IMR-90 (cell line): ENCODE measurements around the gene DACH1. TPM values are rescaled to one million over a fixed set of nuclear protein-coding genes. Genes with fewer than 3 reads are reported as not detected.

Experiments
- ATAC-seq: fragments of 200-7000 bp; cut with Tn5 transposase; 2 replicates; pipeline ENCODE4 v1.9.1; 2020; ENCODE audit warnings: low read depth, mild to moderate bottlenecking, moderate library complexity
- BruUV-seq: library from RNA; stranded (reverse); fragments of 400-500 nt; replicated peaks from 2 replicates; lab custom pipeline; 2021; lab: Mats Ljungman, UMichigan
- CTCF ChIA-PET: fragments of 300-600 bp; formaldehyde crosslinking; extraction: SDS; loops from one replicate; lab custom pipeline; 2021; ENCODE audit warnings: antibody characterized with exemption; lab: Yijun Ruan, JAX
- POLR2A ChIA-PET: fragments of 300-600 bp; sonication (Branson Sonifier 250); formaldehyde crosslinking; loops from one replicate; lab custom pipeline; 2022; ENCODE audit warnings: antibody characterized with exemption; ENCODE audit not compliant: unreplicated experiment; lab: Charles Lee
- DNase-seq: peaks from one replicate; pipeline ENCODE4 v3.0.0; 2013
- H2AFZ ChIP-seq: replicated peaks from 2 replicates; pipeline ENCODE3; 2013; ENCODE audit warnings: low read length, mild to moderate bottlenecking; ENCODE audit not compliant: poor library complexity
- H2AK5ac ChIP-seq: 2 replicates; pipeline ENCODE4 v1.6.1; 2013; ENCODE audit warnings: low read depth, low read length, inconsistent platforms
- H2AK9ac ChIP-seq: replicated peaks from 2 replicates; pipeline ENCODE3; 2013; ENCODE audit warnings: mild to moderate bottlenecking, low read depth, low read length, moderate library complexity; ENCODE audit not compliant: poor library complexity
- H2BK120ac ChIP-seq: 2 replicates; pipeline ENCODE4 v1.6.1; 2013; ENCODE audit warnings: low read depth, low read length, inconsistent platforms
- H2BK15ac ChIP-seq: 3 replicates; pipeline ENCODE4 v1.6.1; 2013; ENCODE audit warnings: low read depth, low read length, inconsistent platforms
- H2BK20ac ChIP-seq: 2 replicates; pipeline ENCODE4 v1.6.1; 2013; ENCODE audit warnings: low read depth, mild to moderate bottlenecking, inconsistent platforms, low read length, moderate library complexity
- H2BK5ac ChIP-seq: 2 replicates; pipeline ENCODE4 v1.6.1; 2013; ENCODE audit warnings: mild to moderate bottlenecking, low read depth, low read length, inconsistent platforms; ENCODE audit not compliant: poor library complexity, severe bottlenecking
- H3K14ac ChIP-seq: replicated peaks from 2 replicates; pipeline ENCODE4 v1.6.1; 2013; ENCODE audit warnings: low read depth, low read length, inconsistent platforms
- H3K18ac ChIP-seq: 2 replicates; pipeline ENCODE4 v1.6.1; 2013; ENCODE audit warnings: low read depth, low read length, control low read depth
- H3K23ac ChIP-seq: 2 replicates; pipeline ENCODE4 v1.6.1; 2013; ENCODE audit warnings: low read depth, low read length, inconsistent platforms
- H3K27ac ChIP-seq: 2 replicates; pipeline ENCODE4 v1.5.1; 2013; ENCODE audit warnings: mild to moderate bottlenecking, control low read depth, low read length; ENCODE audit not compliant: insufficient read depth
- H3K27me3 ChIP-seq: 2 replicates; pipeline ENCODE4 v1.6.1; 2013; ENCODE audit warnings: low read length; ENCODE audit not compliant: control insufficient read depth, insufficient read depth
- H3K36me3 ChIP-seq: 2 replicates; pipeline ENCODE4 v1.6.1; 2013; ENCODE audit warnings: low read length, mixed read lengths; ENCODE audit not compliant: control insufficient read depth, insufficient read depth
- H3K4ac ChIP-seq: 2 replicates; pipeline ENCODE4 v1.6.1; 2013; ENCODE audit warnings: low read depth, low read length, inconsistent platforms
- H3K4me1 ChIP-seq: 2 replicates; pipeline ENCODE4 v1.6.1; 2013; ENCODE audit warnings: low read length, mixed read lengths; ENCODE audit not compliant: control insufficient read depth, insufficient read depth
- H3K4me2 ChIP-seq: 2 replicates; pipeline ENCODE4 v1.6.1; 2013; ENCODE audit warnings: low read depth, mild to moderate bottlenecking, control low read depth, low read length, moderate library complexity
- H3K4me3 ChIP-seq: 2 replicates; pipeline ENCODE4 v1.5.1; 2013; ENCODE audit warnings: low read depth, mild to moderate bottlenecking, control low read depth, low read length, moderate library complexity; ENCODE audit not compliant: insufficient read depth
- H3K56ac ChIP-seq: 2 replicates; pipeline ENCODE4 v1.6.1; 2013; ENCODE audit warnings: low read length, inconsistent platforms; ENCODE audit not compliant: insufficient read depth; ENCODE audit errors: extremely low read depth
- H3K79me1 ChIP-seq, 2 experiments: 2 replicates each; pipeline ENCODE4 v1.6.1; 2013; ENCODE audit warnings: low read length in 2 of 2, inconsistent platforms in 1 of 2, low read depth in 1 of 2
- H3K9ac ChIP-seq: 2 replicates; pipeline ENCODE4 v1.6.1; 2013; ENCODE audit warnings: low read depth, low read length, control low read depth
- H3K9me1 ChIP-seq: 2 replicates; pipeline ENCODE4 v1.6.1; 2013; ENCODE audit warnings: low read length, inconsistent platforms; ENCODE audit not compliant: insufficient read depth
- H3K9me3 ChIP-seq: 2 replicates; pipeline ENCODE4 v1.6.1; 2013; ENCODE audit warnings: low read length; ENCODE audit not compliant: control insufficient read depth, insufficient read depth
- H4K20me1 ChIP-seq: 2 replicates; pipeline ENCODE4 v1.6.1; 2013; ENCODE audit warnings: low read length, inconsistent platforms; ENCODE audit not compliant: insufficient read depth
- H4K5ac ChIP-seq: 2 replicates; pipeline ENCODE4 v1.6.1; 2013; ENCODE audit warnings: mild to moderate bottlenecking, low read depth, low read length, control low read depth
- H4K8ac ChIP-seq, 2 experiments: 2 replicates each; pipeline ENCODE4 v1.6.1; 2013; ENCODE audit warnings: low read depth in 2 of 2, low read length in 2 of 2, control low read depth in 1 of 2, inconsistent platforms in 1 of 2
- H4K91ac ChIP-seq: 2 replicates; pipeline ENCODE4 v1.6.1; 2013; ENCODE audit warnings: low read depth, low read length, inconsistent platforms; ENCODE audit not compliant: insufficient read depth
- BHLHE40 ChIP-seq: fragments of 150-350 bp; IDR thresholded peaks from 2 replicates; pipeline ENCODE4 v1.6.1; 2016; ENCODE audit warnings: mild to moderate bottlenecking, low read depth, low read length
- CEBPB ChIP-seq: IDR thresholded peaks from 2 replicates; pipeline ENCODE4 v1.6.1; 2012; ENCODE audit warnings: low read depth, low read length, improper control_type of control experiment
- CHD1 ChIP-seq: IDR thresholded peaks from 2 replicates; pipeline ENCODE4 v1.6.1; 2012; ENCODE audit warnings: low read depth, low read length, improper control_type of control experiment
- ELK1 ChIP-seq: fragments of 150-350 bp; IDR thresholded peaks from 2 replicates; pipeline ENCODE4 v1.6.1; 2016; ENCODE audit warnings: low read depth, mild to moderate bottlenecking, low read length, moderate library complexity, borderline replicate concordance
- FOS ChIP-seq: fragments of 150-350 bp; IDR thresholded peaks from 2 replicates; pipeline ENCODE4 v1.6.1; 2016; ENCODE audit warnings: low read depth, low read length
- MAFK ChIP-seq: IDR thresholded peaks from 2 replicates; pipeline ENCODE4 v1.6.1; 2012; ENCODE audit warnings: low read depth, low read length, improper control_type of control experiment
- MAZ ChIP-seq: IDR thresholded peaks from 2 replicates; pipeline ENCODE4 v1.6.1; 2012; ENCODE audit warnings: low read depth, mild to moderate bottlenecking, low read length, improper control_type of control experiment, moderate library complexity, borderline replicate concordance
- MXI1 ChIP-seq: IDR thresholded peaks from 2 replicates; pipeline ENCODE4 v1.6.1; 2012; ENCODE audit warnings: low read depth, mild to moderate bottlenecking, low read length, moderate library complexity, borderline replicate concordance
- NFE2L2 ChIP-seq: fragments of 150-350 bp; IDR thresholded peaks from 2 replicates; pipeline ENCODE4 v1.6.1; 2016; ENCODE audit warnings: low read depth, mild to moderate bottlenecking, low read length
- POLR2A ChIP-seq: IDR thresholded peaks from 2 replicates; pipeline ENCODE4 v1.6.1; 2012; ENCODE audit warnings: mild to moderate bottlenecking, low read depth, low read length
- RAD21 ChIP-seq: IDR thresholded peaks from 2 replicates; pipeline ENCODE4 v1.6.1; 2012; ENCODE audit warnings: low read length, improper control_type of control experiment
- RCOR1 ChIP-seq: IDR thresholded peaks from 2 replicates; pipeline ENCODE4 v1.6.1; 2012; ENCODE audit warnings: mild to moderate bottlenecking, low read length, improper control_type of control experiment; ENCODE audit not compliant: insufficient replicate concordance
- RFX5 ChIP-seq: IDR thresholded peaks from 2 replicates; pipeline ENCODE4 v1.8.0; 2012; ENCODE audit warnings: low read depth, mild to moderate bottlenecking, low read length, moderate library complexity
- SMC3 ChIP-seq: fragments of 150-350 bp; IDR thresholded peaks from 2 replicates; pipeline ENCODE4 v1.6.1; 2016; ENCODE audit warnings: low read depth, mild to moderate bottlenecking, antibody characterized with exemption, low read length, moderate library complexity
- USF2 ChIP-seq: fragments of 150-350 bp; IDR thresholded peaks from 2 replicates; pipeline ENCODE4 v1.6.1; 2017; ENCODE audit warnings: mild to moderate bottlenecking, antibody characterized with exemption, low read length, low read depth
- WGBS, 2 experiments: methylation state at CpG; one replicate each; pipeline versions ENCODE4 v1.1.5 to v1.1.7; 2013; ENCODE audit warnings: missing lambda C conversion rate in 2 of 2; ENCODE audit not compliant: insufficient read length in 1 of 2; ENCODE audit errors: extremely low coverage in 2 of 2; 5-methylcytosine and 5-hydroxymethylcytosine counted together
- dilution Hi-C: fragments of 300-500 bp; cut with HindIII; formaldehyde crosslinking; loops from one replicate; pipeline ENCODE4 v1.14.3; 2018; ENCODE audit warnings: low sequenced_read_pairs; ENCODE audit not compliant: unreplicated experiment
- in situ Hi-C: fragments of 300-500 bp; cut with MboI; formaldehyde crosslinking; loops from 3 replicates; pipeline ENCODE4 v1.14.3; 2019; ENCODE audit warnings: low sequenced_read_pairs, inconsistent platforms, mixed read lengths
- intact Hi-C: fragments of 100-400 bp; cut with micrococcal nuclease; formaldehyde crosslinking; loops from 2 replicates; pipeline ENCODE4 v1.10.0; 2022
- polyA plus RNA-seq, 3 experiments: library from polyadenylated mRNA; depleted of rRNA; stranded (reverse); fragments of >200 nt; gene quantifications; 2 replicates each; pipeline ENCODE4 v1.2.3, GENCODE V29; 2012; ENCODE audit warnings: low replicate concordance in 1 of 3
- total RNA-seq: library from RNA; depleted of rRNA; stranded (reverse); fragments of >200 nt; gene quantifications from 2 replicates; pipeline ENCODE4 v1.2.3, GENCODE V29; 2012
- TF ChIP-seq, protein P1 (sequence below): conservative IDR thresholded peaks from 2 replicates; pipeline ENCODE4 v1.5.1; 2012; ENCODE audit warnings: mild to moderate bottlenecking, low read depth, low read length, improper control_type of control experiment

DACH1 gene
- total and polyA plus RNA-seq, 2 of the 4 experiments (the other 2 are of a cell fraction), result not detected

GRCh38 chr13:71613066-71613745, 253.8 kb downstream of the DACH1 start:
- BruUV-seq, result no TSS peak
- no peaks in the 10 kb centered on the region for H3K79me1 ChIP-seq
- H4K20me1 ChIP-seq, result no peaks in the 10 kb centered on the region
- H2AK5ac ChIP-seq, result no peak overlapping the region
- no peak overlapping the region for H3K4ac ChIP-seq
- H3K56ac ChIP-seq, result no peak overlapping the region
- no peaks in the 10 kb centered on the region for H3K27me3 ChIP-seq
- TF ChIP-seq MAZ (no peak), MXI1 (no peak), FOS (no peak), NFE2L2 (no peak), ELK1 (no peak), SMC3 (no peak), RCOR1 (no peak), POLR2A (no peak), CHD1 (no peak), RFX5 (no peak), BHLHE40 (no peak), CEBPB (no peak), MAFK (no peak), RAD21 (no peak), USF2 (no peak)
- TF ChIP-seq, protein P1, sequence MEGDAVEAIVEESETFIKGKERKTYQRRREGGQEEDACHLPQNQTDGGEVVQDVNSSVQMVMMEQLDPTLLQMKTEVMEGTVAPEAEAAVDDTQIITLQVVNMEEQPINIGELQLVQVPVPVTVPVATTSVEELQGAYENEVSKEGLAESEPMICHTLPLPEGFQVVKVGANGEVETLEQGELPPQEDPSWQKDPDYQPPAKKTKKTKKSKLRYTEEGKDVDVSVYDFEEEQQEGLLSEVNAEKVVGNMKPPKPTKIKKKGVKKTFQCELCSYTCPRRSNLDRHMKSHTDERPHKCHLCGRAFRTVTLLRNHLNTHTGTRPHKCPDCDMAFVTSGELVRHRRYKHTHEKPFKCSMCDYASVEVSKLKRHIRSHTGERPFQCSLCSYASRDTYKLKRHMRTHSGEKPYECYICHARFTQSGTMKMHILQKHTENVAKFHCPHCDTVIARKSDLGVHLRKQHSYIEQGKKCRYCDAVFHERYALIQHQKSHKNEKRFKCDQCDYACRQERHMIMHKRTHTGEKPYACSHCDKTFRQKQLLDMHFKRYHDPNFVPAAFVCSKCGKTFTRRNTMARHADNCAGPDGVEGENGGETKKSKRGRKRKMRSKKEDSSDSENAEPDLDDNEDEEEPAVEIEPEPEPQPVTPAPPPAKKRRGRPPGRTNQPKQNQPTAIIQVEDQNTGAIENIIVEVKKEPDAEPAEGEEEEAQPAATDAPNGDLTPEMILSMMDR, result no peak
- no peak overlapping the region for H3K9ac ChIP-seq
- H2BK5ac ChIP-seq, result no peak overlapping the region
- H3K36me3 ChIP-seq, result no peaks in the 10 kb centered on the region
- no peak overlapping the region for H3K27ac ChIP-seq
- H4K8ac ChIP-seq, result no peak overlapping the region
- no peak overlapping the region for H3K4me3 ChIP-seq
- H3K23ac ChIP-seq, result no peak overlapping the region
- no peak overlapping the region for H2BK20ac ChIP-seq
- no peak overlapping the region for H3K14ac ChIP-seq
- H3K4me1 ChIP-seq, result no peaks in the 10 kb centered on the region
- no peak overlapping the region for H3K18ac ChIP-seq
- POLR2A ChIA-PET, result no interaction called here
- H4K91ac ChIP-seq, result no peak overlapping the region
- 72% methylated on average over 4 of the region's 6 CpGs; no CpG with 5 or more reads in 1 of the 2 experiments for WGBS, 2 experiments
- no peak overlapping the region; the same call in 2 of the 3 replicates for H2BK15ac ChIP-seq
- H4K5ac ChIP-seq, result no peak overlapping the region
- H2AFZ ChIP-seq, result no peak overlapping the region
- 0 out of 2 replicates have a peak, but pooled peaks cover 2% of the 10 kb centered on the region for H3K9me3 ChIP-seq
- H2BK120ac ChIP-seq, result no peak overlapping the region
- intact Hi-C loops (no loop called here), dilution Hi-C loops (no loop called here), in situ Hi-C loops (no loop called here)
- CTCF ChIA-PET, result interaction anchor here (0.6 kb wide), 1 partner anchor 121 kb away, joined by 7 read pairs; no protein-coding TSS in a partner anchor
- no peak overlapping the region for H3K4me2 ChIP-seq
- ATAC-seq (no peak), DNase-seq (no peak)
- no peaks in the 10 kb centered on the region for H3K9me1 ChIP-seq
- no peak overlapping the region for H2AK9ac ChIP-seq
